GM12878 (cell line): ENCODE results near the gene ICA1. TPM values are rescaled to one million over a fixed set of nuclear protein-coding genes. Genes with fewer than 3 reads are reported as not detected.

ENCODE experiments used
- ATAC-seq: fragments of 200-7000 bp; cut with Tn5 transposase; 3 replicates; pipeline ENCODE4 v1.9.1; 2020; ENCODE audit warnings: mild to moderate bottlenecking, moderate library complexity
- BruUV-seq: library from RNA; stranded (reverse); fragments of 400-500 nt; replicated peaks from 2 replicates; lab custom pipeline; 2021; lab: Mats Ljungman, UMichigan
- CTCF ChIA-PET: fragments of 300-600 bp; sonication (Branson Sonifier 250); formaldehyde crosslinking; extraction: SDS; loops from one replicate; lab custom pipeline; 2021; ENCODE audit warnings: inconsistent platforms; lab: Yijun Ruan, JAX
- POLR2A ChIA-PET: fragments of 350-600 bp; formaldehyde crosslinking; extraction: SDS; loops from one replicate; lab custom pipeline; 2021; ENCODE audit warnings: inconsistent platforms; lab: Charles Lee
- RAD21 ChIA-PET: fragments of 300-600 bp; sonication (Branson Sonifier 250); formaldehyde crosslinking; loops from one replicate; lab custom pipeline; 2023; ENCODE audit warnings: antibody characterized with exemption; ENCODE audit not compliant: unreplicated experiment; lab: Charles Lee
- SMC1A ChIA-PET: fragments of 300-600 bp; sonication (Branson Sonifier 250); formaldehyde crosslinking; loops from one replicate; lab custom pipeline; 2023; ENCODE audit not compliant: unreplicated experiment, uncharacterized antibody; lab: Charles Lee
- DNase-seq: peaks from one replicate; pipeline ENCODE4 v3.0.0-alpha.2; 2011; ENCODE audit warnings: low read depth, low spot score
- FAIRE-seq: peaks from 3 replicates; lab custom pipeline; 2011; peaks lifted over from hg19 to GRCh38; lab: Jason Lieb, UNC
- H2AFZ ChIP-seq: 2 replicates; pipeline ENCODE4 v1.6.0; 2011; ENCODE audit warnings: low read depth, low read length, control low read depth; ENCODE audit not compliant: control insufficient read depth
- H3K27ac ChIP-seq: 2 replicates; pipeline ENCODE4 v1.5.1; 2011; ENCODE audit warnings: control low read depth; ENCODE audit not compliant: control insufficient read depth, insufficient read depth
- H3K27me3 ChIP-seq, 2 experiments: replicated peaks in 1 of 2; 2 replicates each; pipeline versions ENCODE4 v1.6.0 to v1.6.1; 2011; ENCODE audit warnings: low read length in 1 of 2; ENCODE audit not compliant: control insufficient read depth in 2 of 2, insufficient read depth in 2 of 2
- H3K36me3 ChIP-seq, 2 experiments: 2 replicates each; pipeline ENCODE4 v1.5.1; 2011; ENCODE audit warnings: low read length in 1 of 2; ENCODE audit not compliant: control insufficient read depth in 2 of 2, insufficient read depth in 2 of 2
- H3K4me1 ChIP-seq: 2 replicates; pipeline ENCODE4 v1.6.1; 2011; ENCODE audit warnings: mild to moderate bottlenecking, low read length, moderate library complexity, mixed read lengths; ENCODE audit not compliant: control insufficient read depth, insufficient read depth
- H3K4me2 ChIP-seq: 2 replicates; pipeline ENCODE4 v1.6.0; 2011; ENCODE audit warnings: control low read depth; ENCODE audit not compliant: control insufficient read depth, insufficient read depth
- H3K4me3 ChIP-seq: fragments of 200-600 bp; sonication (generic); 2 replicates; pipeline ENCODE4 v1.5.1; 2016
- H3K79me2 ChIP-seq: 2 replicates; pipeline ENCODE4 v1.6.0; 2011; ENCODE audit warnings: low read length; ENCODE audit not compliant: control insufficient read depth, insufficient read depth
- H3K9ac ChIP-seq: 2 replicates; pipeline ENCODE4 v1.8.0; 2011; ENCODE audit warnings: low read length, control low read depth, mixed read lengths; ENCODE audit not compliant: control insufficient read depth, insufficient read depth
- H3K9me3 ChIP-seq: replicated peaks from 3 replicates; pipeline ENCODE4 v1.5.1; 2011; ENCODE audit warnings: mild to moderate bottlenecking, low read length; ENCODE audit not compliant: control insufficient read depth, insufficient read depth
- H4K20me1 ChIP-seq: 2 replicates; pipeline ENCODE4 v1.6.0; 2011; ENCODE audit not compliant: control insufficient read depth, insufficient read depth
- ATF2 ChIP-seq: IDR thresholded peaks from 2 replicates; pipeline ENCODE4 v1.6.1; 2012; ENCODE audit warnings: low read length, inconsistent platforms
- ATF7 ChIP-seq: fragments of 450-650 bp; IDR thresholded peaks from 2 replicates; pipeline ENCODE4 v1.6.1; 2016; ENCODE audit warnings: low read depth, mild to moderate bottlenecking
- IRF4 ChIP-seq: IDR thresholded peaks from 2 replicates; pipeline ENCODE4 v1.6.1; 2011; ENCODE audit warnings: low read depth, low read length
- NFYB ChIP-seq: IDR thresholded peaks from 2 replicates; pipeline ENCODE4 v1.6.1; 2011; ENCODE audit warnings: low read depth, mild to moderate bottlenecking, low read length, improper control_type of control experiment, moderate library complexity; ENCODE audit not compliant: insufficient read depth
- PRDM15 ChIP-seq: fragments of 450-650 bp; formaldehyde crosslinking; IDR thresholded peaks from 2 replicates; pipeline ENCODE4 v1.4.0; 2020; ENCODE audit warnings: mild to moderate bottlenecking, moderate library complexity
- RBBP5 ChIP-seq: fragments of 200-600 bp; sonication (generic); conservative IDR thresholded peaks from 2 replicates; pipeline ENCODE4 v1.6.1; 2016
- RELA ChIP-seq: fragments of 450-650 bp; IDR thresholded peaks from 2 replicates; pipeline ENCODE4 v1.8.0; 2014; ENCODE audit warnings: borderline replicate concordance; ENCODE audit not compliant: partially characterized antibody
- SMAD5 ChIP-seq: IDR thresholded peaks from 2 replicates; pipeline ENCODE4 v1.6.1; 2016; ENCODE audit warnings: antibody characterized with exemption, low read depth
- SMARCA5 ChIP-seq: fragments of 450-650 bp; IDR thresholded peaks from 2 replicates; pipeline ENCODE4 v1.6.1; 2017; ENCODE audit warnings: mild to moderate bottlenecking
- ZZZ3 ChIP-seq: IDR thresholded peaks from 2 replicates; pipeline ENCODE4 v1.6.1; 2011; ENCODE audit warnings: low read depth; ENCODE audit not compliant: control insufficient read depth, insufficient read length
- WGBS: methylation state at CpG from one replicate; pipeline ENCODE4 v1.1.6; 2016; ENCODE audit warnings: low lambda C conversion rate; ENCODE audit not compliant: insufficient replicate concordance, insufficient coverage; ENCODE audit errors: missing lambda C conversion rate; 5-methylcytosine and 5-hydroxymethylcytosine counted together
- in situ Hi-C: fragments of 300-500 bp; cut with MboI; formaldehyde crosslinking; loops from 9 replicates; pipeline ENCODE4 v1.14.3; 2018; ENCODE audit warnings: mixed read lengths
- intact Hi-C: fragments of 100-400 bp; cut with micrococcal nuclease; formaldehyde crosslinking; loops from one replicate; pipeline ENCODE4 v1.14.2; 2022; ENCODE audit not compliant: unreplicated experiment
- polyA plus RNA-seq, 11 experiments: library from polyadenylated mRNA; depleted of rRNA in 4 of 11; unstranded in 6 of 11; stranded (reverse) in 5 of 11; fragments of >200 nt; fragmentation: Nextera tagmentation in 4 of 11; fragmentation: Illumina TruSeq in 1 of 11; extraction: Ambion mirVana in 4 of 11; extraction: Trizol in 1 of 11; gene quantifications; 1 replicate in 1 of 11; 2 replicates in 10 of 11; pipeline versions ENCODE4 v1.2.1 to v1.2.3, GENCODE V29; 2011 to 2016; ENCODE audit warnings: inconsistent platforms in 2 of 11, missing spikeins in 2 of 11, low read depth in 1 of 11
- total RNA-seq, 4 experiments: library from RNA; depleted of rRNA in 3 of 4; stranded (reverse); fragments of >200 nt in 3 of 4; fragmentation: Illumina TruSeq in 1 of 4; extraction: Trizol in 1 of 4; gene quantifications; 2 replicates each; pipeline versions ENCODE4 v1.2.1 to v1.2.3, GENCODE V29; 2013 to 2021

Gene ICA1
- total and polyA plus RNA-seq, 10 of the 15 experiments (the other 5 are each of a cell fraction or from before 2014, with no cell fraction given), result 1.3 to 35.1 (median 3.3) TPM

GRCh38 chr7:8260871-8261694 is 884 bp downstream of the ICA1 start (continued):
- TF ChIP-seq ZZZ3 (no peak), RBBP5 (no peak), IRF4 (no peak), SMAD5 (no peak)

- ChIA-PET RAD21 (no interaction called here), POLR2A (no interaction called here), SMC1A (no interaction called here), CTCF (no interaction called here)
- Histone ChIP-seq H2AFZ (no peak overlapping the region), H3K4me2 (no peak overlapping the region), H3K4me3 (no peak overlapping the region), H4K20me1 (no peaks in the 10 kb centered on the region), H3K9ac (no peak overlapping the region), H3K27ac (no peak overlapping the region), H3K27me3 (peaks cover 6 to 9% of the 10 kb centered on the region in 2 experiments; a peak in 3 of 4 replicates), H3K79me2 (no peaks in the 10 kb centered on the region), H3K4me1 (no peaks in the 10 kb centered on the region), H3K36me3 (no peaks in the 10 kb centered on the region), H3K9me3 (no peaks in the 10 kb centered on the region; the same call in 2 of the 3 replicates)
- DNase-seq (no peak), FAIRE-seq (no peak), ATAC-seq (no peak)
- in situ Hi-C loops, result no loop called here
- WGBS, result 62% methylated on average over 10 of the region's 10 CpGs
- intact Hi-C loops, result no loop called here
- TF ChIP-seq RELA, result no peak
- no peak for TF ChIP-seq PRDM15 (CRISPR knock-in tag)
- no peak for TF ChIP-seq NFYB
- TF ChIP-seq SMARCA5, result no peak
- TF ChIP-seq ATF7, result no peak
- TF ChIP-seq ATF2, result no peak
- BruUV-seq, result no TSS peak
Measured at GRCh38 chr7:8259586-8260222, 2.3 kb downstream of the ICA1 start.
